GM06990 (cell line): ENCODE measurements around the gene PRSS38.
"Not testable (repeated sequence)": the region's sequence is repeated elsewhere in the genome, so short reads cannot be mapped to it uniquely, and the experiment has no call there.

ENCODE experiments used
- DNase-seq: peaks from one replicate; pipeline ENCODE4 v3.0.0-alpha.2; 2011; ENCODE audit not compliant: insufficient read length; ENCODE audit errors: extremely low read depth
- H3K27me3 ChIP-seq: replicated peaks from 2 replicates; pipeline ENCODE4 v1.6.0; 2011; ENCODE audit warnings: low read length; ENCODE audit not compliant: control insufficient read depth, insufficient read depth
- H3K36me3 ChIP-seq: 2 replicates; pipeline ENCODE4 v1.5.1; 2011; ENCODE audit warnings: low read length; ENCODE audit not compliant: control insufficient read depth, insufficient read depth
- H3K4me3 ChIP-seq: replicated peaks from 2 replicates; pipeline ENCODE4 v1.5.1; 2011; ENCODE audit warnings: low read depth, mild to moderate bottlenecking, control low read depth, low read length
- TF ChIP-seq, protein P1 (sequence below): IDR thresholded peaks from 2 replicates; pipeline ENCODE4 v1.5.1; 2011; ENCODE audit warnings: low read length, control low read depth, mild to moderate bottlenecking, inconsistent platforms; ENCODE audit not compliant: insufficient read depth, poor library complexity, severe bottlenecking

PRSS38 gene

DNA sequence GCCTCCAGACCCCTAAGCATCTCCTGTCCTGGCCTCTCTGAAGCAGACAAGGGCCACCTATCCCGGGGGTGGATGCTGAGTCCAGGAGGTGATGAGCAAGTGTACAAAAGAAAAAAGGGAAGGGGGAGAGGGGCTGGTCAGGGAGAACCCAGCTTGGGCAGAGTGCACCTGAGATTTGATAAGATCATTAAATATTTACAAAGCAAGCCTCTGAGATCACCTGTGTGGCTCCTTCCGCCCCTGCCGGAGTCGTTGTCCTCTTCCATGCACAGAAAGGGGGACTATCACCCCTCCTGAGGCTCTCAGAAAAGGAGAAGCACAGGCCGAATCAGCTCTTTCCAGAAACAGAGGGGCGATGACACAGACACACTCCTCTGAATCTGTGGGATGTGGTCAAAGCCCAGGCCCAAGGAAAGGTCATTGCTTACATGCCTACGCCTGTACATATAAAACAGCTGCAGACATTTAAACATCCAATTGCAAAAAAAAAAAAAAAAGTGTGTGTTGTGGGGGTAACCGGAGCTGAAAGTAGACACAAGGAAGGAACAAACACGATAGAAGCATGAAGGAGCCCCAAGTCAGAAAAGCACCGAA, 30.9 kb downstream of the PRSS38 start:
- no peaks in the 10 kb centered on the region for H3K27me3 ChIP-seq
- H3K36me3 ChIP-seq = no peaks in the 10 kb centered on the region
- no peak overlapping the region for H3K4me3 ChIP-seq
- TF ChIP-seq, protein P1, sequence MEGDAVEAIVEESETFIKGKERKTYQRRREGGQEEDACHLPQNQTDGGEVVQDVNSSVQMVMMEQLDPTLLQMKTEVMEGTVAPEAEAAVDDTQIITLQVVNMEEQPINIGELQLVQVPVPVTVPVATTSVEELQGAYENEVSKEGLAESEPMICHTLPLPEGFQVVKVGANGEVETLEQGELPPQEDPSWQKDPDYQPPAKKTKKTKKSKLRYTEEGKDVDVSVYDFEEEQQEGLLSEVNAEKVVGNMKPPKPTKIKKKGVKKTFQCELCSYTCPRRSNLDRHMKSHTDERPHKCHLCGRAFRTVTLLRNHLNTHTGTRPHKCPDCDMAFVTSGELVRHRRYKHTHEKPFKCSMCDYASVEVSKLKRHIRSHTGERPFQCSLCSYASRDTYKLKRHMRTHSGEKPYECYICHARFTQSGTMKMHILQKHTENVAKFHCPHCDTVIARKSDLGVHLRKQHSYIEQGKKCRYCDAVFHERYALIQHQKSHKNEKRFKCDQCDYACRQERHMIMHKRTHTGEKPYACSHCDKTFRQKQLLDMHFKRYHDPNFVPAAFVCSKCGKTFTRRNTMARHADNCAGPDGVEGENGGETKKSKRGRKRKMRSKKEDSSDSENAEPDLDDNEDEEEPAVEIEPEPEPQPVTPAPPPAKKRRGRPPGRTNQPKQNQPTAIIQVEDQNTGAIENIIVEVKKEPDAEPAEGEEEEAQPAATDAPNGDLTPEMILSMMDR = no peak
- no peak for DNase-seq

DNA sequence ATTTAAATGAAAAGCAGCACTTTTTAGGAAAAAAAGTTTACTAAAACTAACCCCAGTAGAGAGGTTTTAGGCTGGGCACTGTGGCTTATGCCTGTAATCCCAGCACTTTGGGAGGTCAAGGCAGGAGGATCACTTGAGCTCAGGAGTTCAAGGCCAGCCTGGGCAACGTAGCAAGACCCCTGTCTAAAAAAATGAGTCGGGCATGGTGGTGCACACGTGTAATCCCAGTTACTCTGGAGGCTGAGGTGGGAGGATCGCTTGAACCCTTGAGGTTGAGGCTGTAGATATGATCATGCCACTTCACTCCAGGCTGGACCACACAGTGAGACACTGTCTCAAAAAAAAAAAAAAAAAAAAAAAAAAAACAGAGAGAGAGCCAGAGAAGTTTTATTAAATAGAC, 31.6 kb downstream of the PRSS38 start:
- not testable (repeated sequence) for DNase-seq, H3K27me3 ChIP-seq, H3K4me3 ChIP-seq, H3K36me3 ChIP-seq

DNA sequence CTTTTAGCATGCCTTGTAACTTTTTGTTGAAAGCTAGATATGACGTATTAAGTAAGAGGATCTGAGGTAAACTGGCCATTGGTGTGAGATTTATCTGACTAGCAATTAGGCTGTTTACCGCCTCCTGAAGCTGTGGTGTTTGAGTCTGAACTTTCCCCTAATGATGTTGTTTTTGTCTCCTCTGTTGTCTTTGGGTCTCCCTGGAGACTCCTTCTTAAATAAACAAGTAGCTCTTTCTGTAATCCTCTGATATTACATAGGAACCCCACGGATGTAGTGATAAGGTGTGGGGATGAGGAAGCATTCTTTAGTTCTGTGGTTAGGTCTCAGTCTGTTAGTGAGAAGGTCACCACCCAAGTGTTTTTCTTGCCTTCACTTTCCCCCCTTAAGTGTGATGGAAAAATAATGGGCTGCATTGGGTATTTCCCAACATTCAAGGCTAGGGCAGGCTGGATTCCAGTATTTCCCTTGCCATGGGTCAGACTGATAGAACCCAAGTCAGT, 33.0 kb downstream of the PRSS38 start:
- no peak overlapping the region for H3K4me3 ChIP-seq

DNA sequence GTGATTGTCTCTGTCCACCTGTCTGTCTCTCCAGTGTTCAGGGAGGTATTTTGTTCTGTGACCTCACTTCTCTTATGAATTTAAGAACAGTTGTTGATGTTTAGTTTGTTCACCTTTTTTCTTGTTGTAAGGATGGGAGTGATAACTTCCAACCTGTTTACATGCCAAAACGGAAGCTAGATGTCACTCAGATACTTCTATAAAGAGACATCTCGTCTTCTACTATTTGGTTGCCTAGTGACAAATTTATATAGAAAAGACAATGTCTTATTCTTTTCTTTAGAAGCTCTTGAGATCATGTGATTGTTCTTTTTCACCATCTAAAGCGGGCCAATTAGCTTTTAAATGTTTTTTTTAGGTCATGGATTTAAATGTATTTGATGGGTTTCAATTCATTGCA, 33.8 kb downstream of the PRSS38 start:
- no peak overlapping the region for H3K4me3 ChIP-seq
- DNase-seq = no peak
- H3K36me3 ChIP-seq = no peaks in the 10 kb centered on the region
- H3K27me3 ChIP-seq = no peaks in the 10 kb centered on the region
- TF ChIP-seq, protein P1 = no peak

More for the DNA sequence above, 33.0 kb downstream of the PRSS38 start:
- Histone ChIP-seq H3K27me3 (no peaks in the 10 kb centered on the region), H3K36me3 (no peaks in the 10 kb centered on the region)
- TF ChIP-seq, protein P1 = no peak
- DNase-seq = no peak

DNA sequence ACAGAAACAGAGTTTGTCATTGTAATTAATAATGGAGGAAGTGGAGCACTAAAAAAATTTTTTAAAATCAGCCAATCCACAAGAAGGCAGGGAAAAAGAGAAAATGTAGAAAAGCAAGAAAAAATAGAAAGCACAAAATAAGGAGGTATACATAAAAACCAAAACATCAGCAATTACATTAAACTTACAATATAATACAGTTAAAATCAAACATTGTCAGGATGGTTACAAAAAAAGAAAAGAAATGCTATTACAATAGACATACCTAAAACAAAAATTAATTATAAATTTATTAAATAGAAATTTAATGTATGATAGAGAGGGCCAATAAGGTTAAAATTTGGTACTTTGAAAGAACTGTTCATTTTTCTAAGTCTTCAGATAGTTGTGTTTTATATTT, 38.7 kb downstream of the PRSS38 start:
- Histone ChIP-seq H3K4me3 (no peak overlapping the region), H3K27me3 (no peaks in the 10 kb centered on the region), H3K36me3 (no peaks in the 10 kb centered on the region)
- no peak for DNase-seq
- TF ChIP-seq, protein P1 = no peak

DNA sequence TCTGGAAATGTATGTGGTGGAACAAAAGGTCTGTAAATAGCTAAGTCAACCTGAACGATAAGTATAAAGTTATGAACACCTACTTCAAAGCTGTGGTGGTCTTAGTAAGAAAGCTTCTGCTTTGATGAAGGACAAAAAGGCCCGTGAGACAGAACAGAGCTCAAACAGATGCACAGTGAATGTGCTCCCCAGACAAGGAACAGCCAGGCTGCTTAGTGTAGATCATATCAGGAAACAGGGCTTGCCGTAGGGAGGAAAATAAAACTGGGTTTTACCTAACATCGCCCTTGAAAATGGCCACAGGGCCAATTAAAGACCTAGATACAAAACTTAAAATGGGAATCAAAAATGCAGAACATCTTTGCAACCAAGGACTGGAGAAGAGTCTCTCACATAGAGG, 40.2 kb downstream of the PRSS38 start:
- Histone ChIP-seq H3K27me3 (no peaks in the 10 kb centered on the region), H3K36me3 (no peaks in the 10 kb centered on the region), H3K4me3 (no peak overlapping the region)
- DNase-seq = no peak
- TF ChIP-seq, protein P1 = no peak
